GM12878 (cell line): ENCODE data around the gene SLX4IP. TPM values are rescaled to one million over a fixed set of nuclear protein-coding genes. Genes with fewer than 3 reads are reported as not detected.
A peak's percentile ranks its signal among the peaks of the same experiment; 100 is the strongest.

Experiments
- ATAC-seq: fragments of 200-7000 bp; cut with Tn5 transposase; 3 replicates; pipeline ENCODE4 v1.9.1; 2020; ENCODE audit warnings: mild to moderate bottlenecking, moderate library complexity
- BruUV-seq: library from RNA; stranded (reverse); fragments of 400-500 nt; replicated peaks from 2 replicates; lab custom pipeline; 2021; lab: Mats Ljungman, UMichigan
- CTCF ChIA-PET: fragments of 300-600 bp; sonication (Branson Sonifier 250); formaldehyde crosslinking; extraction: SDS; loops from one replicate; lab custom pipeline; 2021; ENCODE audit warnings: inconsistent platforms; lab: Yijun Ruan, JAX
- POLR2A ChIA-PET: fragments of 350-600 bp; formaldehyde crosslinking; extraction: SDS; loops from one replicate; lab custom pipeline; 2021; ENCODE audit warnings: inconsistent platforms; lab: Charles Lee
- RAD21 ChIA-PET: fragments of 300-600 bp; sonication (Branson Sonifier 250); formaldehyde crosslinking; loops from one replicate; lab custom pipeline; 2023; ENCODE audit warnings: antibody characterized with exemption; ENCODE audit not compliant: unreplicated experiment; lab: Charles Lee
- SMC1A ChIA-PET: fragments of 300-600 bp; sonication (Branson Sonifier 250); formaldehyde crosslinking; loops from one replicate; lab custom pipeline; 2023; ENCODE audit not compliant: unreplicated experiment, uncharacterized antibody; lab: Charles Lee
- DNase-seq: peaks from one replicate; pipeline ENCODE4 v3.0.0-alpha.2; 2011; ENCODE audit warnings: low read depth, low spot score
- FAIRE-seq: peaks from 3 replicates; lab custom pipeline; 2011; peaks lifted over from hg19 to GRCh38; lab: Jason Lieb, UNC
- H2AFZ ChIP-seq: 2 replicates; pipeline ENCODE4 v1.6.0; 2011; ENCODE audit warnings: low read depth, low read length, control low read depth; ENCODE audit not compliant: control insufficient read depth
- H3K27ac ChIP-seq: 2 replicates; pipeline ENCODE4 v1.5.1; 2011; ENCODE audit warnings: control low read depth; ENCODE audit not compliant: control insufficient read depth, insufficient read depth
- H3K27me3 ChIP-seq, 2 experiments: replicated peaks in 1 of 2; 2 replicates each; pipeline versions ENCODE4 v1.6.0 to v1.6.1; 2011; ENCODE audit warnings: low read length in 1 of 2; ENCODE audit not compliant: control insufficient read depth in 2 of 2, insufficient read depth in 2 of 2
- H3K36me3 ChIP-seq, 2 experiments: 2 replicates each; pipeline ENCODE4 v1.5.1; 2011; ENCODE audit warnings: low read length in 1 of 2; ENCODE audit not compliant: control insufficient read depth in 2 of 2, insufficient read depth in 2 of 2
- H3K4me1 ChIP-seq: 2 replicates; pipeline ENCODE4 v1.6.1; 2011; ENCODE audit warnings: mild to moderate bottlenecking, low read length, moderate library complexity, mixed read lengths; ENCODE audit not compliant: control insufficient read depth, insufficient read depth
- H3K4me2 ChIP-seq: 2 replicates; pipeline ENCODE4 v1.6.0; 2011; ENCODE audit warnings: control low read depth; ENCODE audit not compliant: control insufficient read depth, insufficient read depth
- H3K4me3 ChIP-seq: fragments of 200-600 bp; sonication (generic); 2 replicates; pipeline ENCODE4 v1.5.1; 2016
- H3K79me2 ChIP-seq: 2 replicates; pipeline ENCODE4 v1.6.0; 2011; ENCODE audit warnings: low read length; ENCODE audit not compliant: control insufficient read depth, insufficient read depth
- H3K9ac ChIP-seq: 2 replicates; pipeline ENCODE4 v1.8.0; 2011; ENCODE audit warnings: low read length, control low read depth, mixed read lengths; ENCODE audit not compliant: control insufficient read depth, insufficient read depth
- H3K9me3 ChIP-seq: replicated peaks from 3 replicates; pipeline ENCODE4 v1.5.1; 2011; ENCODE audit warnings: mild to moderate bottlenecking, low read length; ENCODE audit not compliant: control insufficient read depth, insufficient read depth
- H4K20me1 ChIP-seq: 2 replicates; pipeline ENCODE4 v1.6.0; 2011; ENCODE audit not compliant: control insufficient read depth, insufficient read depth
- CEBPB ChIP-seq, 2 experiments: fragments of 150-350 bp in 1 of 2; IDR thresholded peaks; 2 replicates each; pipeline ENCODE4 v1.6.1; 2012 to 2014; ENCODE audit warnings: low read depth in 2 of 2, low read length in 2 of 2, borderline replicate concordance in 1 of 2, inconsistent platforms in 1 of 2
- CHD2 ChIP-seq: IDR thresholded peaks from 2 replicates; pipeline ENCODE4 v1.6.1; 2011; ENCODE audit warnings: low read depth, low read length, improper control_type of control experiment, borderline replicate concordance
- JUND ChIP-seq: IDR thresholded peaks from 2 replicates; pipeline ENCODE4 v1.6.1; 2012; ENCODE audit warnings: low read depth, mild to moderate bottlenecking, low read length, improper control_type of control experiment, moderate library complexity
- KAT2A ChIP-seq: conservative IDR thresholded peaks from 2 replicates; pipeline ENCODE4 v1.6.1; 2011; ENCODE audit warnings: low read depth, low read length; ENCODE audit not compliant: control insufficient read depth
- MTA2 ChIP-seq: fragments of 450-650 bp; IDR thresholded peaks from 2 replicates; pipeline ENCODE4 v1.6.1; 2016; ENCODE audit warnings: low read depth, mild to moderate bottlenecking, moderate library complexity
- SP1 ChIP-seq: IDR thresholded peaks from one replicate; pipeline ENCODE4 v1.6.1; 2011; ENCODE audit warnings: low read depth, low read length
- WGBS: methylation state at CpG from one replicate; pipeline ENCODE4 v1.1.6; 2016; ENCODE audit warnings: low lambda C conversion rate; ENCODE audit not compliant: insufficient replicate concordance, insufficient coverage; ENCODE audit errors: missing lambda C conversion rate; 5-methylcytosine and 5-hydroxymethylcytosine counted together
- in situ Hi-C: fragments of 300-500 bp; cut with MboI; formaldehyde crosslinking; loops from 9 replicates; pipeline ENCODE4 v1.14.3; 2018; ENCODE audit warnings: mixed read lengths
- intact Hi-C: fragments of 100-400 bp; cut with micrococcal nuclease; formaldehyde crosslinking; loops from one replicate; pipeline ENCODE4 v1.14.2; 2022; ENCODE audit not compliant: unreplicated experiment
- polyA plus RNA-seq, 11 experiments: library from polyadenylated mRNA; depleted of rRNA in 4 of 11; unstranded in 6 of 11; stranded (reverse) in 5 of 11; fragments of >200 nt; fragmentation: Nextera tagmentation in 4 of 11; fragmentation: Illumina TruSeq in 1 of 11; extraction: Ambion mirVana in 4 of 11; extraction: Trizol in 1 of 11; gene quantifications; 1 replicate in 1 of 11; 2 replicates in 10 of 11; pipeline versions ENCODE4 v1.2.1 to v1.2.3, GENCODE V29; 2011 to 2016; ENCODE audit warnings: inconsistent platforms in 2 of 11, missing spikeins in 2 of 11, low read depth in 1 of 11
- total RNA-seq, 4 experiments: library from RNA; depleted of rRNA in 3 of 4; stranded (reverse); fragments of >200 nt in 3 of 4; fragmentation: Illumina TruSeq in 1 of 4; extraction: Trizol in 1 of 4; gene quantifications; 2 replicates each; pipeline versions ENCODE4 v1.2.1 to v1.2.3, GENCODE V29; 2013 to 2021
- TF ChIP-seq, protein P1 (sequence below): fragments of 150-350 bp; IDR thresholded peaks from 2 replicates; pipeline ENCODE4 v1.6.1; 2014; ENCODE audit warnings: mild to moderate bottlenecking, low read depth, low read length

The SLX4IP gene
- total and polyA plus RNA-seq, 10 of the 15 experiments (the other 5 are each of a cell fraction or from before 2014, with no cell fraction given), result 2.2 to 11.0 (median 6.3) TPM

- CTCF ChIA-PET, result interaction anchor here (0.9 to 4.9 kb wide), 5 partner anchors 9 to 133 kb away, joined by 4 to 31 read pairs (median 13); no protein-coding TSS in a partner anchor
- in situ Hi-C loops, result no loop called here
- Histone ChIP-seq H3K9ac (no peak overlapping the region), H2AFZ (no peak overlapping the region), H3K27ac (no peak overlapping the region), H3K27me3 (no peaks in the 10 kb centered on the region), H3K4me2 (no peak overlapping the region), H3K4me1 (peaks cover 9% of the 10 kb centered on the region), H4K20me1 (no peaks in the 10 kb centered on the region), H3K36me3 (no peaks in the 10 kb centered on the region; a peak in 1 of 4 replicates), H3K9me3 (no peaks in the 10 kb centered on the region; the same call in 2 of the 3 replicates), H3K79me2 (no peaks in the 10 kb centered on the region), H3K4me3 (no peak overlapping the region)
- DNase-seq (no peak), FAIRE-seq (no peak), ATAC-seq (peak; percentile 27)
- RAD21 ChIA-PET, result interaction anchor here (1.1 kb wide), 1 partner anchor 87 kb away, joined by 3 read pairs; no protein-coding TSS in a partner anchor
- no TSS peak for BruUV-seq
- intact Hi-C loops, result no loop called here
- 98% methylated on average over 2 of the region's 2 CpGs for WGBS
- POLR2A ChIA-PET, result interaction anchor here (2.2 kb wide), 1 partner anchor 26 kb away, joined by 6 read pairs; no protein-coding TSS in a partner anchor
- no peak for TF ChIP-seq SP1
- SMC1A ChIA-PET, result interaction anchor here (1.5 to 2.2 kb wide), 2 partner anchors 22 to 88 kb away, joined by 5 to 7 read pairs; no protein-coding TSS in a partner anchor
These were observed 31.0 kb upstream of the SLX4IP start for GRCh38 chr20:10404023-10404628.

DNA sequence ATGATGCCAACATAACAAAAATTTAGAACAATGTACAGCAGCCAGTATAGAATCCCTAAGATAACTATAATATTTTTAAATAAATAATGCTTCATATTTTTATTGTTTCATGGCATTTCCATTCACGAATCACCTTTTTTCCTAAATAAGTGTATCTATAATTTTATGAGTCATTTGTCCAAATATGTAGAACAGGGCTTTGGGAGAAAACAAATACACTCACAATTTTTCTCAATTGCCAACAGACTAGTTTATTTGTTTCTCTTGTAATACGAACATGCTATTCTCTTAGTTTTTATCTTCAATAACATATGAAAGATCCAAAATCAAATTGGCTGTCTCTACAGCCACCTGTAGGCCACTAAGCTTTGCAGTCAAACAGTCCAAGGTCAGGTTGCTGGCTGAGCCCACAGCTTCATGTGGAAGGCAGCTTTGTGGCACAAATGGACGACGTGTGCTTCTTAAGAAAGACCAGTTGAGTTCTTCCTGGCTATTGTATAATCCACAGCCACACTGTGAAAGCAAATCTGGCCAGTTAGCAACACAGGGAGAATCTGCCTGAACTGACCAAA, 30.1 kb upstream of the SLX4IP start:
- POLR2A ChIA-PET, result no interaction called here
- Histone ChIP-seq H2AFZ (no peak overlapping the region), H3K9me3 (no peaks in the 10 kb centered on the region; the same call in 2 of the 3 replicates), H3K36me3 (no peaks in the 10 kb centered on the region; a peak in 1 of 4 replicates), H3K9ac (no peak overlapping the region), H4K20me1 (no peaks in the 10 kb centered on the region), H3K27ac (no peak overlapping the region), H3K4me1 (peaks cover 9% of the 10 kb centered on the region), H3K4me2 (no peak overlapping the region), H3K4me3 (no peak overlapping the region), H3K79me2 (no peaks in the 10 kb centered on the region), H3K27me3 (no peaks in the 10 kb centered on the region)
- intact Hi-C loops, result no loop called here
- FAIRE-seq (no peak), ATAC-seq (no peak), DNase-seq (no peak)
- BruUV-seq, result no TSS peak
- RAD21 ChIA-PET, result interaction anchor here (1.1 kb wide), 1 partner anchor 88 kb away, joined by 3 read pairs; no protein-coding TSS in a partner anchor
- SMC1A ChIA-PET, result interaction anchor here (1.5 kb wide), 1 partner anchor 89 kb away, joined by 5 read pairs; no protein-coding TSS in a partner anchor
- CTCF ChIA-PET, result interaction anchor here (0.5 to 4.9 kb wide), 3 partner anchors 13 to 24 kb away, joined by 3 to 31 read pairs (median 4); no protein-coding TSS in a partner anchor
- TF ChIP-seq, protein P1, sequence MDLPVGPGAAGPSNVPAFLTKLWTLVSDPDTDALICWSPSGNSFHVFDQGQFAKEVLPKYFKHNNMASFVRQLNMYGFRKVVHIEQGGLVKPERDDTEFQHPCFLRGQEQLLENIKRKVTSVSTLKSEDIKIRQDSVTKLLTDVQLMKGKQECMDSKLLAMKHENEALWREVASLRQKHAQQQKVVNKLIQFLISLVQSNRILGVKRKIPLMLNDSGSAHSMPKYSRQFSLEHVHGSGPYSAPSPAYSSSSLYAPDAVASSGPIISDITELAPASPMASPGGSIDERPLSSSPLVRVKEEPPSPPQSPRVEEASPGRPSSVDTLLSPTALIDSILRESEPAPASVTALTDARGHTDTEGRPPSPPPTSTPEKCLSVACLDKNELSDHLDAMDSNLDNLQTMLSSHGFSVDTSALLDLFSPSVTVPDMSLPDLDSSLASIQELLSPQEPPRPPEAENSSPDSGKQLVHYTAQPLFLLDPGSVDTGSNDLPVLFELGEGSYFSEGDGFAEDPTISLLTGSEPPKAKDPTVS, result no peak
- TF ChIP-seq CHD2 (no peak), MTA2 (no peak), KAT2A (no peak), CEBPB (IDR thresholded peaks at IDR 0.05; ENCODE audit: borderline replicate concordance in 1 of 2, low read depth in 2 of 2, low read length in 2 of 2) (no peak), JUND (no peak)
- in situ Hi-C loops, result no loop called here
- WGBS, result 92% methylated on average over 4 of the region's 4 CpGs
